Stimulated activated CD4-positive, alpha-beta T cell treated with anti-CD3 and anti-CD28 coated beads, TNF-alpha, amount 100 ng/mL, for 48 hours (primary cell): ENCODE results near the gene DOCK2.
"Not testable (repeated sequence)": the region's sequence is repeated elsewhere in the genome, so short reads cannot be mapped to it uniquely, and the experiment has no call there.

Experiments used
- DNase-seq, 3 donors: peaks; one replicate each; pipeline ENCODE4 v3.0.0-alpha.2; 2020; ENCODE audit warnings: low read depth in 3 of 3

The DOCK2 gene

DNA sequence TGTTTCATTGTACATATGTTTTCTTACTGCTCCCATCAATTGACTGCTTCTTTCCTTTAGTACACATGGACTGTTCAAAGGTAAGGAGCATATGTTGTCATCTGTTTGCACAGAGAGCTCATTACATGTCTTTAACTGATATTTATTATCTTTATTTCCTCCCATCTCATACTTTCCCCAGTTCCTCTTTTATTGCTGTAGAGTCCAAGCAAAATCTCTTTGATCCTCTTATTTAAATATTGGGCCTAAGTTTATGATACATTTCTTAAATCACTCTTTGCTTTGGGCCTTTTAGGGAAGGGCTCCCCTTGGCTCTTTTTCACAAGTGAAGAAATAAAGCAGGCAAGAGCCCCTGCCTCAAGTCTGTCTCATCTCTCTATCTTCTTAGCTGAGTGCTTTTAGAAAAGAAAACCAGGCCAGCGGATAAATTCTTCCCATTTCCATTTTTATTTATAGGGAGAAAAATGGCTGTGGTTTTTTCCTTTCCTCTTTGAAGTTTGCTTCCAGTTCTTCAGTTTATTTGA, 152.4 kb downstream of the DOCK2 start:
- DNase-seq = no peak

DNA sequence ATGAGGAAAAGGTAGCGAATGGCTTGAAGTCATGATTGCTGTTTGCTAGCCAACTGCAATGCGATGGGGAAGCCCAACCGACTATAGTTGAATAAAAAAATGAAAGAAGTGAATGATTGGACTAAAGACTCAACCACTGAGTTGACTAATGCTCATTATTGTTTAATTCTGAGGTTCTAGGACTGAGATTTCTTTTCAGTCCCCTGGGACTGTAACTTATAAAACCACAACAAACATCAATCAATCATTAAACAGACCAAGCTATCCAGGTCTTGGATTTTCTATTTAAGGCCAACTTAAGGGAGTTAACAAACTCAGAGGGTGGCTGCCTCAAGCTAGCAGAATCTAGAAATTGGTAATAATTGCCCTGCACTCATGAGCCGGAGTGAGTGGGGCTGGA, 154.2 kb downstream of the DOCK2 start:
- no peak for DNase-seq

DNA sequence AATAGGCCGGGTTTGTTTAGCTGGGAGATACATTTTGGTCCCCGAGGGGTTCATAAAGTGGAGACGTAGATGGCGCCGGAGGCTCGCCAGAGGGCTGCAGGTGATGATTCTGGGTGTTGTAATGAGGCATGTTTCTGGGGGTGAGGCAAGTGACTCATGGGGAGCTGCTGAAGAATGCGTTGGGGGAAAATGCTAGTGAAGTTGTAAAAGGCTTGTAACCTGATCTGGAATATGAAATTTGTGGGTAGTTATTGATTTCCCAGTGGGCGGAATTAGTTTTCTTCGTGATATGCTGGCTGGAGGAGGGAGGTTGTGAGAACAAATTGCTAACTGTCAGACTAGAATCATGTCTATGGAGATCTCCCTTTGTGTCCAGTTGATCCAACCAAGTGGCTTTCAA, 158.3 kb downstream of the DOCK2 start:
- DNase-seq = no peak

DNA sequence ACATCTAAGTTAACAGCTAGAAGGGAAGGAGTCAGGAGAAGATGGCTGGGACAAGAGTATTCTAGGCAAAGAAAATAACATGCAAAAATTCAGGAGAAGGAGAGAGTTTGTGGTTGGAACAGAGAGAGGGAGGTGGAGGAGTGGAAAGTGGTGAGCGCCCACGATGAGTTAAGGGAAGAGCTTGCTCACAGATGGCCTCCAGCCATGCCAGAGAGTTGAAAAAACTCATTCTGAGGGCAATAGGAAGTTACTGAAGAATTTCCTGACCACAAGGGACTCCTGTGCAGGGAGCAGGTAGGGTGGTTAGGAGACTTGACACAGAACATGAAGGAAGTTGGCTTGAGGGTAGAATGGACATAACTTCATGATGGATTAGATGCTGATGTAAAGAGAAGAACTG, 159.7 kb downstream of the DOCK2 start:
- DNase-seq = no peak

DNA sequence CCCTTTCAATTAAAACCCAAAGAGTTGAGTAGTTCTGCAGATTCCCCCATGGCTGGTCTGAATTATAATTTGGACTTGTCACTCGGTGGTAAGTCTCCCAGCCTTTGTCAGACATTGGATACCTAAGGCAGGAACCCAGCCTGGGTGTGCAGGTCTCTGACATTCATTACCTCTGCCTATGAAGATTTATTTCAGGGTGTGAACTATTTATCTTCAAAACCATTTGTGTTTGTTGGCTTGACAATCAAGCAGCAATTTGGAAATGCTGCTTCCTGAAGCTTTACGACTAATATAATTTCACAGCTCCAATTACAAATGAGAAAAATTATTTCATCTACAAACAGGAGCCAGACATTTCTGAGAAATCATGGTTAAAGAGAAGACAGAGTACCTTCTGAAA, 160.5 kb downstream of the DOCK2 start:
- no peak for DNase-seq

DNA sequence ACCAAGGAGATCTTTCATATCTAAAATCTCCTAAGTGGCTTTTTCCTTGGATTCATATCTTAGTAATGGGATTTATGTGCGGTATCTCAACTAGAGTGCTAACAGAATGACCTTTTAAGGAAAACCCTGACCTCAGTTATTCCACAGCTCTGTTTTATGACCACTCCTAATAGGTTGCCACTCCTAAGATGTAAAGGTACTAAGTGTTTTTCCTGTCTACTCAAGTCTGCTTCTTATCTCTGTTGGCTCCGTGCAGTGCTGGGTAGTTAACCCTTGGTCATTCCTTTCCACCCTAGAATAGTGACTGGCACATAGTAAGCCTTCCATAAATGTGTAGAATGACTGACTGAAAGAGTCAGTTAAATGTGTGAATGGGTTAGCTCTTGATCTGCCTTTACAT, 161.4 kb downstream of the DOCK2 start:
- DNase-seq = no peak

DNA sequence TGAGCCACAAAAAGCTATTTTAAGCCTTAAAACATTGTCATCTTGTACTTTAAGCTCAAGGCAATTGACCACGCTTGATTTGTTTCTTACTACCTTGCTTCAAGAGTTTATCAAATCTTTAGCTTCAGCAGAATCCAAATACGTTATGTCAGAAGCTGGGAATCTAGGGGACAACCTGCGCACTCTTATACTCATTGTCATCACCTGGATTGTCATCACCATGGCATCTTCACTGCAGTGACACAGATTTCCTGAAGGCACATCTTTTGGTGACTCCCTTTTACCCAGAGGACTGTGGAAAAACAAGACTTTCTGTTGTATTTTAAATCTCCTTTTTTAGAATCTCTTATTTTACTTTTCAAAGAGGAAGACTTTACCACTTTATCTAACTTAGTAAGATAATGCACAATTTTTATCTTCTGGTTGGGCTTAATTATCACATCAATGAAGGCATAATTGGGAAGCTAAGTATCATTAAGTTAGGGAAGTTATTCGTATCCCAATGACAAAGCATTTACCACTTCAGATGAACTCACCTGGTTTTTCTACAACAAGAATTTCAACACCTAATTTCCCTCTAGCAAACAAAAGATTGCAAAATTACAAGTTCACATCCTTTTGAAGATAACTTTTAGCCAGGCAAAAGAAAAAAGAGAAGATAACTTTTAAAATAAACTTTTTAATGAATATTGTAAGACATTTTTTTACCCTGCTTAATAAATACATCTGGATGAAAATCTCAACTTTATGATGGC, 162.0 kb downstream of the DOCK2 start:
- DNase-seq = no peak

DNA sequence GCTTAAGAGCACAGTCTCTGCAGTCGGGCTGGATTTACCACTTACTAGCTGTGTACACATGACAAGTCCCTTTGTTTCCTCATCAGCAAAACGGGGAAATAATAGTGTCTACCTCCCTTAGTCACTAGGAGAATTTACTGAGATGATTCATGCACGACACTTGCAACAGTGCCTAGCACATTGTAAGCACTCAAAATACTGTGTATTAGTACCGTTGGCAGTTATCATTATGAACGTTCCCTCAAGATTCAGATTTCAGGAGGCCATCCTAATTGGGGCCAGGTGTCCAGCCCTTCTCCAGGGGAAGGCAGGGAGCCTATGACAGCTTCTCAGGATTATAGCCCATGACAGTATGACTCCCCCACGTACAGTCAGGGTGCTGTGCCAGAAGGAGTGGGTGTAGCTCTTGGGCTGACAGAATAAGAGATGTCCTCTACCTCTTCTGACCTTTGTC, 164.3 kb downstream of the DOCK2 start:
- DNase-seq = no peak

DNA sequence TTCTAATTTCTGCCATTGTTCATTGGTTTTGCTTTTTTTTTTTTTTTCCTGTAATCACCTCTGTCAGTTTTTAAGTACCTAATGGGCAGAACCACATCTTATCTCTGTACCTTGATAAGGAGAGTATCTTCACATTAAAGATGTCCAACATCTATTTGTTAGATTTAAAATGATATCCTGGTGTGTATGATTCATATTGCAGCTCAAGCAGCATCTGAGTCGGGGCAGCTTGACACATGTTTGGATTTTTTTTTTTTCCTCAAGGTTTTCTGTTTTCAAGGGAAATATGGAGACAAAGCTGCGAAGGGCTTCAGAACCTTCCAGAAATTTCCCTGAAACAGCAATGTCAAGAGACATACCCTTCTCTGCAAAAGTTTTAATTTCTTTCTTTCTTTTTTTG, 164.7 kb downstream of the DOCK2 start:
- no peak for DNase-seq

DNA sequence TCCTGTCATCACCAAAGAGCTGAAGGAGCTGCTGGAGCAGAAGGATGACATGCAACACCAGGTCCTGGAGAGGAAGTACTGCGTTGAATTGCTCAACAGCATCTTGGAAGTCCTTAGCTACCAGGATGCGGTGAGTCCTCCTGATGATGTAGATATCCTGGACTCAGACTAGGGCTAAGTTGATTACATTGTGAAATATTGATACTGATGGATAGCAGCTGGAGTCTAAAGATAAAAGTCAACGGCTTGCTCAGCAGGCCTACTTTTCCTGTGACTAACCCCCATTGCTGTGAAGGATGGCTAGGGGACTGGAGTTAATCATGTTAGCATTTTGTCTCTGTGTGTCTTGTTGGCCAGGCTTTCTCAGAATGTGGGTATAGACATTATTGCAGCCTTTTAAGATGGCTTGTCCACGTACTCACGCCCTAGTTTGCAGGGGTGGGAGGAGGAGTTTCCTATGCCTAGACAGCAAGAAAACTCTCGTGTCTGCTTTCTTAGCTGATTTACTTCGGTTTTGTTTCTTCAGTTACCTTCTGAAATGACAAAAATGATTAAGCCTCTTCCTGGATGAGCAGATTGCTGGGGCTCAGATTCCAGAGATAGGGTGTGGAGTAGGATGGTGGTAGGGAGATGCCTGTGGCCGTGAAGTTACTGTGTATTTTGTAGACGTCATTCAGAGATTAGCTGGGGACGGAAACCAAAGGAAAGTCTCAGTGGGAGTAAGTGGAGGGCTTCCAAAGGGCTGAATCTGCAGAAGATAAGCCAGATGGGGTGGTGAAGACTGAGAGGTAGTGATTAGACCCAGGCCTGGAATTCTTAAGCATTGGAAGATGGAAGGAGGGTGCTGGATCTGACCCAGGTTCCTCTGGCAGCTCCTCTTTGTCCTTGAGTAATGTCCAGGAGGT, 166.3 kb downstream of the DOCK2 start:
- DNase-seq = no peak

DNA sequence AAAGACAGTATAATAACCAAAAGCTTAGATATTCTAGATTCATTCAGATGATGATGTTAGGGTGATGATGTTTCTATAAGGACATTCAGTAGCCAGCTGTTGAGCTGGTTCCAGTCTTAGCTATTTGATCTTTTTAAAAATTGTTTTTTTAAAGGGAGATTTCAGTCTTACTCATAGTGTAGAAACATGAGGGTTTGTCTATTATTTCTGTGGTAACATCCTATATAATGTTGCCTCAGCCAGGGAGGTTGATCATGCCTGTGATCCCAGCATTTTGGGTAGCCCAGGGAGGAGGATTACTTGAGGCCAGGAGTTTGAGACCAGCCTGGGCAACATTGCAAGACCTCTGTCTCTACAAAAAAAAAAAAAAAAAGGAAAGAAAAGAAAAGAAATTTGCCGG, 167.8 kb downstream of the DOCK2 start:
- no peak for DNase-seq

DNA sequence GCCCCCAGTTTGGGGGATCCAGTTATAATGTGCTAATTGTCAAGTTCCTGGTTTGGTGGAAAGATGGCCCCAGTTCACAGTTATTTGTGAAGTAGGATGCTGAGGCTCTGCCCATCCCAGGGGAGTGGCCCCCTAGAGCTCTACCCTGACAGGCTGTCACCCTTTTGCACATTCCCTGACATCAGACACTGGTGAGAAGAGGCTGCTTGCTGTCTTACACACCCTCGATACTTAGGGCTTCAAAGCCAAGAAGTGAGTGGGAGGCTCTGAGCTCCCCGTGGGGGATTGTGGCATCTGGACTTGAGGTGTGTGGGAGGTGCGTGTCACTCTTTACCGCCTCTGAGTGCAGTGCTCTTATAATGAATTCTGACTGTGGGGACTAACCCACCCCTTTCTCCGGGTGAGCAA, 168.5 kb downstream of the DOCK2 start:
- DNase-seq = peak; percentile 27 to 70 (median 54)

DNA sequence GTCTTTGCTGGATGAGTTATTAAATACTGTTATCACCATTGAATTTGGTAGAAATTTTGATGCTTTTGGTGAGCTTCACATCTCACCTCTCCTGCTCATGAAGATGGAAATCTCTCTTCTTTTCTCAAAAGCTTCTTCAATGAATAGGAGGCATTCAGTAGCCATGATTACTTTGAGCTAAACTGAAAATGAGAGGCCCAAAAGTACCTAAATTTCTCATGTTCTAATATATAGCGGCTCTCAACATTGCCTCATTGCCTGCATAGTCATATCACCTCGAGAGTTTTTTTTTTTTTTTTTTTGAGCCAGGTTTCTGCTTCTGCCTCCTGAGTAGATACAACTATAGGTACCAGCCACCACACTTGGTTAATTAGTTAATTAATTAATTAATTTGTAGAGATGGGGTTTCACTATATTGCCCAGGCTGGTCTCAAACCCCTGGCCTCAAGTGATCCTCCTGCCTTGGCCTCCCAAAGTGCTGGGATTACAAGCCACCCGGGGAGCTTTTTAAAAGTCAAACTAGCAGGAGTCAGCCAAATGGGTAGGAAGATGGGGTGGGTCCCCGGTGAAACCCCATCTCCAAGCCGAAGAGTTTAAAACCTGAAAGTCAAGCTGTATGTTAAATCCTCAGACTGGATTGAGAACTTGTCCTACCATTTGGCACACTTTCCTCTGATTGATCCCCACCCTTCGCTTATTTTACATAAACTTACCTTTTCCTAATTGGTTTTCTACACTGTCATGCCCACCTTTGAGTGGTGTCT, 169.0 kb downstream of the DOCK2 start:
- no peak for DNase-seq

DNA sequence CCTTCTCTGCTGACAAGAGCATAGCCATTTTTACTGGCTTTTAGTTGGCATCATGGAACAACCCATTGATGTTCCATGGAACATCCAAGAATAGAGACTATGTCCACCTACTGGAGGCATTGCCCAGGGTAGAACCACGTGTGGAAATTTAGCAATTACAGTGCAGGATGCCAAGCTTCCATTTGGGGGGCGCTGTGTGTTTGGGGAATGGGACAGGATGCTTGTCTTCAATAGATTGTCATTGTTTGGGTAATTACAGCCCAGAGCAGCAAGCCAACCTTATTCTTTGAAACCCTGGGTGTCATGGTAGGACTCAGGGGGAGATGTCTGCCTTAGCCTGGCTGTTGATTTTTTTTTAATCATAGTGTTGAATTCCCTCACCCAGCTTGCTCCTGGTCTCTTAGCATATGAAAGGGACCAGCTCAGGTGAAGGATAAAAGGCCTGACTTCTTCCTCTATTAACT, 171.1 kb downstream of the DOCK2 start:
- DNase-seq = no peak

DNA sequence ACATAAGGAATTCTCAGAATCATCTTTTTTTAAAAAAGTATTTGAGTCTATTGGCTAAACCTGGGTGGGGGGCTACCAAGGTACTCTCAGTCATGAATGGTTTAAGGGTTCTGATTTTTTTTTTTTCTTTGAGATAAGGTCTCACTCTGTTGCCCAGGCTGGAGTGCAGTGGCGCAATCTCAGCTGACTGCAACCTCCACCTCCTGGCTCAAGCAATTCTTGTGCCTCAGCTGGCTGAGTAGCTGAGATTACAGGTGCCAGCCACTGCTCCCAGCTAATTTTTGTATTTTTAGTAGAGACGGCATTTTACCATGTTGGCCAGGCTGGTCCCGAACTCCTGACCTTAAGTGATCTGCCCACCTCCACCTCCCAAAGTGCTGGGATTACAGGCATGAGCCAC, 171.8 kb downstream of the DOCK2 start:
- not testable (repeated sequence) for DNase-seq

DNA sequence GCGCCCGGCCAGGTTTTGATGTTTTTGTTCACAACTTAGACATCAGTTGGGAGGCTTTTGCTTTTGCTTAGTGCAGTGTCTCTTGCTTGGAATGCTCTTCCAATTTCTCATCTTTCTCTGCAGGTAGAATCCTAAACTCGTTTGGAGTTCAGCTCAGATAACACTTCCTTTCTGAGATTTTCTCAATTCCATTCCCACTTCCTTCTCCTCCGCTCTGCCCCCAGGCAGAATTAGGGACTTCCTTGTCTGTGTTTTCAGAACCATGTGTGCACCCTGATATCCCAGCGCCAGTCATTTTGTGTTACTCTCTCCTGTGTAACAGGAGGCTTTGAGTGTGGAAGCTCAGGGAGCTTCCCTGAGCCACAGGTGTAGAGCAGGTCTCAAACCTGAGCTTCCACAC, 172.2 kb downstream of the DOCK2 start:
- DNase-seq = no peak

DNA sequence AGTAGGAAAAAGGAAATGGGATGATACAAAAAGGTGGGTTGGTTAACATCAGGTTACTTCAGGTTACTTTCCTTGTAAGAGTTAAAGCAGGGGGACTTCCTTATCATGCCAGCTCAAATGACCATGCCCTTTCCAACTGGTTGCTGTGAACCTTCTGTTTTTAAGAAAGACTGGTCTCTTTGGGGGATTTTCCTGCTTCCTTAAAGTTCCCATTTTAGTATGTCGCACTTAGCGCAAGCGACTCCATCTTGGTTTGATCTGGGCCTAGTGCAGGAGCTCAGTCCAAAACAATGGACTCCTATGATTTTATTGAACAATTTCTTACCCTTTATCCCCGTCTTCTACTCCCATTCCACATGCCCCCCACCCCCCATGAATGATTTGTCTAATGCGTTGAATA, 173.4 kb downstream of the DOCK2 start:
- DNase-seq = no peak

DNA sequence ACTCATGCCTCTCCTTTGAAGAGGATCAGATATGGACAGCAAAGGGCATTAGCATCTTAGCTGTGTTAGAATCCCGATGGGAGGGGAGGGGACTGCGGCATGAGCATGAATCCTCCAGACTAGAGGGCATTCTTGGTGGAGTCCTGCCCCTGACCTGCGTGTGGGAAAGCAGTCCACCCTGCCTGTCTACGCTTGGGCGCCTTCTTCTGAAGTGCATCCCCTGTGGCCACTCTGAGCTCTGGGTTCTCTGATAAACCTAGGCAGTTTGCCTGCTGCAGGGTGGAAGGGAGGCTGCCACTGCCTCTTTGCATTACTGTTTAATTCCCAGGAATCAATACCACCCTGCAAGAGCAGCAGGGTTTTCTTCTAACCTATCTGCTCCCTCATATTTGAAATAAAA, 173.9 kb downstream of the DOCK2 start:
- no peak for DNase-seq

DNA sequence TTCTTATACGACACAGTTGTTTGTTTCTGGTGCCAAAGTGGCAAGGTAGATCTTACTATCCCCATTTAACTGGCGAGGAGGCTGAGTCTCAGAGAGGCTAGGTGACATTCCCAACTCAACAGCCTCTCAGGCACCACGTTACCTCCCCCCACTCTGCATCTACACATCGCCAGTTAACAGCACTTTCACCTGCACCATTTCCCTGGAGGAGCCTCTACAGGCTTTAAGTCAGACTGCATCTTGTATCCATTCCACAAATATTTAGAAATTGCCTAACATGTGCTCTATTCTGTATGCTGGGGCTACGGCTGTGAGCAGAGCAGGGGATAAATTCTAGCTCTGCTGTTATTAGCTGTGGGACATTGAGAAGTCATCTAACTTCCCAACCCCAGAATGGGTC, 174.6 kb downstream of the DOCK2 start:
- DNase-seq = no peak

DNA sequence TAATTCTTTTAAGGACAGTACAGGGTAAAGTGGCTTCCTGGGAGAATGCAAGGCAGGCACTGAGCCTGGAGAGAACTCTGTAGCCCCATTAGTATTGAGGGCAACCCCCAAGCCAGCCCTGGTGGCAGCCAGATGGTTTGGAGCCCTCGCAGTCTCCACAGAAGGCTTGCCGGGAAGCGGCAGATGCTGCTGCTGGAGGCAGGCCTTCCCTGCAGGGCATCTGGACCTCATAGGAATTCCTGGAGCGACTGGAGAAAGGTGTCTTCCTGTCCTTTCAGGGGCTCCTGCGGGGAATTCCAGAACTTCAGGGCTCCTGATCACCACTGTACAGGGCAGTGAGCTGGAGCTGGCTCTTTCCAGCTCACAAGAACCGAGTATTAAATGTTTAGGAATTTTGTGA, 175.7 kb downstream of the DOCK2 start:
- no peak for DNase-seq

DNA sequence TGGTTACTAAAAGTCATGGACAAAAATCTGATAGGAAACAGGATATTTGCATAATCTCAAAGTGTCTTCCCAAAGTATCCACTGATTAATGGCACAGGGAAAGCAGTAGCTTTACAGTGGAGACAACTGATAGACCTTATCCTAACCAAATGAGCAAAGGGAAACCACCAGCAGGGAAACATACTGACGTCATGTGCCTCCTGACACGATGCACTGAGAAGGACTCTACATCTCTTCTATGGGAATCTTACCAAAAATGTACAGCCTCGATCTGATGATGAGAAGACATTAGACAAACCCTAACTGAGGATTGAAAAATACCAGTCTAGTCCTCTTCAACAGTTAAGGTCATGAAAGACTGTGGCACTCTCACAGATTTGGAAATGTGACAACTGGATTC, 177.0 kb downstream of the DOCK2 start:
- DNase-seq = no peak

DNA sequence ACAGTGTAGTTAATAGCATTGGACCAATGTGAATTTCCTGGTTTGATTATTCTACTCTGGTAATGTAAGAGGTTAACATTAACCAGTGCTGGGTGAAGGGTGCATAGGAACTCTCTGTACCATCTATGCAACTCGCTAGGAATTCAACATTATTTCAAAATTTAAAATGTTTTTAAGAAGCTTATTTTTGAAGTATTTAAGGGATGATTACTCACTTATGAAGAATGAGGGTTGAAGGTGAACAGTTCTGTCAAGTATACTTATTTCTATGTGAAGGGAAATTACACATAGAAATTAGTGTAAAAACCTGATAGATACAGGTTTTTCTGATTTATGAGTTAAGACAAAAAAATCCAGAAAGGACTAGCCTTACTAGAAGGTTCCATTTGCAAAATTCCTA, 177.4 kb downstream of the DOCK2 start:
- DNase-seq = no peak
